Measurements from ENCODE around the gene EMILIN2.

- TF ChIP-seq POLR2A (conservative IDR thresholded peaks at IDR 0.05): no peak
- TF ChIP-seq FOS (IDR thresholded peaks at IDR 0.05; ENCODE audit: extremely low read depth, insufficient read length): no peak
- no peak for TF ChIP-seq ID3 (CRISPR knock-in tag; IDR thresholded peaks at IDR 0.05)
- no peak for TF ChIP-seq ID3 (tag; IDR thresholded peaks at IDR 0.05)
- no peak for TF ChIP-seq POLR3A (IDR thresholded peaks at IDR 0.05; ENCODE audit: borderline replicate concordance, extremely low read depth, insufficient read depth, insufficient read length)
- no peak for TF ChIP-seq NFE2L1 (tag; IDR thresholded peaks at IDR 0.05; ENCODE audit: borderline replicate concordance, low read depth)
- TF ChIP-seq SLC30A9 (CRISPR knock-in tag; IDR thresholded peaks at IDR 0.05): no peak
- no peak for TF ChIP-seq POLR2AphosphoS2 (IDR thresholded peaks at IDR 0.05; ENCODE audit: low read length)
Measured at GRCh38 chr18:2963048-2963447, 116.2 kb downstream of the EMILIN2 start.
